RKO (cell line): ENCODE data around the gene PRCD.

Experiments used
- DNase-seq: peaks from one replicate; pipeline ENCODE4 v3.0.0-alpha.2; 2016; ENCODE audit warnings: low spot score

The PRCD gene

GRCh38 chr17:76540381-76541300 is 797 bp downstream of the PRCD start:
- DNase-seq: peak; percentile 97

GRCh38 chr17:76541739-76542454 is 2.1 kb downstream of the PRCD start:
- DNase-seq: no peak

- DNase-seq: no peak
These were observed 2.7 kb downstream of the PRCD start for GRCh38 chr17:76542566-76542971.

GRCh38 chr17:76542984-76543383 is 3.1 kb downstream of the PRCD start:
- DNase-seq: no peak

- DNase-seq: no peak
These were observed 3.6 kb downstream of the PRCD start for GRCh38 chr17:76543482-76543825.

- DNase-seq: no peak
These were observed 4.1 kb downstream of the PRCD start for GRCh38 chr17:76543826-76544545.

GRCh38 chr17:76544546-76545365 is 4.9 kb downstream of the PRCD start:
- no peak for DNase-seq

- no peak for DNase-seq
These were observed 6.2 kb downstream of the PRCD start for GRCh38 chr17:76545918-76546555.

GRCh38 chr17:76546556-76547182 is 6.8 kb downstream of the PRCD start:
- DNase-seq: no peak

- DNase-seq: peak; percentile 59
These were observed 7.4 kb downstream of the PRCD start for GRCh38 chr17:76547183-76547641.

GRCh38 chr17:76547642-76548202 is 7.9 kb downstream of the PRCD start:
- no peak for DNase-seq

GRCh38 chr17:76548378-76549214 is 8.8 kb downstream of the PRCD start:
- DNase-seq: no peak

- no peak for DNase-seq
These were observed 9.3 kb downstream of the PRCD start for GRCh38 chr17:76549215-76549518.

GRCh38 chr17:76549539-76549938 is 9.7 kb downstream of the PRCD start:
- DNase-seq: no peak

GRCh38 chr17:76550712-76551615 is 11.1 kb downstream of the PRCD start:
- DNase-seq: no peak

- no peak for DNase-seq
These were observed 11.8 kb downstream of the PRCD start for GRCh38 chr17:76551685-76552084.

GRCh38 chr17:76553178-76553908 is 13.5 kb downstream of the PRCD start:
- no peak for DNase-seq

- no peak for DNase-seq
These were observed 14.3 kb downstream of the PRCD start for GRCh38 chr17:76554131-76554530.
